ENCODE measurements around the gene RNASET2.
"Not testable (repeated sequence)": the region's sequence is repeated elsewhere in the genome, so short reads cannot be mapped to it uniquely, and the experiment has no call there.

Gene RNASET2

DNA sequence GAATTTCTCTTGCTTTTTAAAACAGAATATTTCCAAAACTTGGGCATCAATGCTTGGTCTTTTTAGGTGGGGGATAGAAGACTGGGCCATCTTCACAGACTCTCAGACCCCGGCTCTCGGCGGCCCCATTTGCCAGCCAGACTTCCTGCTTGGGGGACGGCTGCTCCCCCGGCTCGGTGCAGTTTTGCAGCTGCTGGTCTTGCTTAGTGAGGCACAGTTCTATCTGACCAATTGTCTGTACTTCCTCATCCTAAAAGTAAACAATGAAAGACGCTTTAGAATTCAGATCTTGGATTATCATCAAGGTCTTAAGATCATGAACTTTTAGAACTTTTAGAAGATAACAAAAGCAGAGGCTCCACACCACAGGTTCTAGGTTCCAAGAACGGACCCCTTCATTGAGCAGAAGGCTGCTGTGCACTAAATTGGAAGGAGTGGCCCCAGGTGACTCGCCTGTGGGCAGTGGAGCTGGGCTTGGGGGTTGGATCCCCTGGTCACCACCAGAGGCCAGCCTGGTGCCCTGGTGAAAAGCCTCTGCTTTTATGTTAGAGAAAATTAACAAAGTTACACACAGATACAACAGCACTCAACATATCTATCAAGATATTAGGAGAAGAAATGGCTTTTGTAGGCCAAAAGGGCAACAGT lies 26.7 kb downstream of the RNASET2 start:
- in situ Hi-C loops (cut with MboI; ENCODE audit: low sequenced_read_pairs) = no loop called here

GRCh38 chr6:166928644-166929541 lies 27.5 kb downstream of the RNASET2 start:
- in situ Hi-C loops (cut with MboI; ENCODE audit: low sequenced_read_pairs) = no loop called here

- in situ Hi-C loops (cut with MboI; ENCODE audit: low sequenced_read_pairs) = no loop called here
Measured at GRCh38 chr6:166927935-166928643, 28.3 kb downstream of the RNASET2 start.

- in situ Hi-C loops (cut with MboI; ENCODE audit: low sequenced_read_pairs) = no loop called here
Measured at GRCh38 chr6:166927240-166927934, 29.0 kb downstream of the RNASET2 start.

GRCh38 chr6:166926748-166927147 lies 29.6 kb downstream of the RNASET2 start:
- in situ Hi-C loops (cut with MboI; ENCODE audit: low sequenced_read_pairs) = no loop called here

GRCh38 chr6:166925141-166925996 lies 31.0 kb downstream of the RNASET2 start:
- in situ Hi-C loops (cut with MboI; ENCODE audit: low sequenced_read_pairs) = no loop called here

DNA sequence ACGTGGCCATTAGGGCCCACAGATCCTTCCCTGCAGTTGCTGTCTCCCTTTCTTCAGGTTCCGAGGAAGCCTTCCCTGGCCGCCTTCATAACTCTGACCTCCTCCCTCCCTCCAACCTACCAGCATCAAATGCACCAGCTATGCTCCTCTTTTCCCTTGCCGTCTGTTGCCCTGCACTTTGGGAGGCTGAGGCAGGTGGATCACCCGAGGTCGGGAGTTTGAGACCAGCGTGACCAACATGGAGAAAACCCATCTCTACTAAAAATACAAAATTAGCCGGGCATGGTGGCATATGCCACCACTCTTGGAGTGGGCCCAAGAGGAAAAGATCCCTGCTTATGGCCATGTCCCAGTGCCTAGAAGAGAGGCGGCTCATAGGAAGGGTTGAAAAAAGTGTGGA lies 31.8 kb downstream of the RNASET2 start:
- in situ Hi-C loops (cut with MboI; ENCODE audit: low sequenced_read_pairs) = no loop called here

DNA sequence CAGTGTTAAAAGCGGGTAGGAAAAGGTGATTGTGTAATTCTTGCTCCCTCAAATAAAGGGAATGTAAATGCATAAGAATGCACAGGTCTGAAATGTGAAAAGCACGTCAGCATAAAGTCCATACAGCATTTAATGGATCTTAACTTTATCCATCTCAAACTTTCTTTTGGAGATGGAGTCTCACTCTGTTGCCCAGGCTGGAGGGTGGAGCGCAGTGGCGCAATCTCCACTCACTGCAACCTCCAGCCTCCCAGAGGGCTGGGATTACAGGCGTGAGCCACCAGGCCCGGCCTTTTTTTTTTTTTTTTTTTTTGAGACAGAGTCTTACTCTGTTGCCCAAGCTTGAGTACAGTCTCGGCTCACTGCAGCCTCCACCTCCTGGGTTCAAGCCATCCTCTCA lies 33.4 kb downstream of the RNASET2 start:
- in situ Hi-C loops (cut with MboI; ENCODE audit: low sequenced_read_pairs) = no loop called here

DNA sequence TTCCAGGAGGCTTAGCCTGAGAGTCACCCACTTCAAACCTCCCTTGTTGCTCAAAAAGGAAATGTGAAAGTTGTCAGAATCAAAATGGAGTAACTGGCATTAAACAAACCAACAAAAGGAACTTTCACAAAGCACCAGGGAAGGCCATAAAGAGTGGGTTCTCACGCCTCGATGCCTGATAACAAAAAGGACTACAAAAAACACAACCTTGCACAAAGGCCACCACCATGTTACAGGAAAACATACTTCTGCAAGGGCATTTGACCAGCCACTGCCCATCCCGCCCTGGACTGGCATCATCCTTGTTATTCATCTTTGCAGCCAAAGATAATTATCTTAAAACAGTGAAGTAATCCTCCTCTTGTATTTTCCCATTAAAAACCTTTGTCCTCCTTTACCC lies 34.8 kb downstream of the RNASET2 start:
- in situ Hi-C loops (cut with MboI; ENCODE audit: low sequenced_read_pairs) = no loop called here

DNA sequence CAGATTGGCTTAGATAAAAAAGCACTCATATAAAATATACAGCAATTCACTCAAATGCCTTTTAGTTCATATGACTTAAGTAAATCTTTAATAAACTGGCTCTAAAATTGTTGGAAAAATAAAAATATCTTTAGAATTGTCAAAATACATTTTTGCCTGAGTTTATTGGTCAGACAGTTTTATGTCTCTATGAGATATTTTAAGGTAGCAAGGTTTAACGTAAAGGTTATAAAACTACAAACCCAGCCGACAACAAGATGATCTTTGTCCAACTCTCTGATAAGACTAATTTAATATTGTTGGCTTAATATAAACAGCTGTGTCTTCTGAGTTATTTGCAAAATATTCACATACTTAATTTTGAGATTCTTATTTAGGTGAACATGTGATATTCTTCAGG lies 39.5 kb downstream of the RNASET2 start:
- in situ Hi-C loops (cut with MboI; ENCODE audit: low sequenced_read_pairs) = no loop called here

DNA sequence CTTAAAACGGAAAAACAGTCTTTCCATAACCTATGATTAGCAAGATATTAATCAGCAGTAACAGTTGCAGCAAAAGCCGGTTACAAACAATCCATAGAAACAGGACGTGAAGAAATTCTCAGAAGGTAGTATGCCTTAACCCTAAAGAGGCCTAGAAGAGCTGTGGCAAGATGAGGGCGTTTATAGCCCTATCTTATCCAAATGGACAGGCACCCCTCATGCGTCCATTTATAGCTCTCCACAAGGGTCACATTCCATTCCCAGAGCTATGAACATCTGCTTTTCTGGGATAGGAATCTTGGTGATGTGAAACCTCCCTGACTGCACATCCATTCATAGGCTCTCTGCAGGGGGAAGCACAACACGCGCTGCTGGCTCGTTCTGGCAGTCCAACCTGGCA lies 40.9 kb downstream of the RNASET2 start:
- in situ Hi-C loops (cut with MboI; ENCODE audit: low sequenced_read_pairs) = not testable (repeated sequence)

DNA sequence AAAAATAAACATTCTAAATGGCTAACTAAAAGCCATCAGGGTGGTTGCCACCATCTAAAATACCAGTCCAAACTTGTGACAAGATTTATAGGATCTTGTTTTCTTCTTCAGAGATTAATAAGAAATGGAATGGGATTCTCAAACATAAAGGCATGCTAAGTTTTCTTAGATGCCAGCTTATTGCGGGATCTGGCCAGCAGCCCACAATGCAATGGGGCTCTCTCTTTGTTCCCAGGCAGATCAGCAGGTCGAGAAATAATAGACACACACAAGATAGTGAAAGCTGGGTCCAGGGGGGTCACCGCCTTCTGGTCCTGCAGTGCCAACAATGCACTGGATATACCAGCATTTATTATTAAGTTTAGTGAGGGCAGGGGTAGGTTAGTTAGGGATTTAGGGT lies 41.4 kb downstream of the RNASET2 start:
- in situ Hi-C loops (cut with MboI; ENCODE audit: low sequenced_read_pairs) = not testable (repeated sequence)

DNA sequence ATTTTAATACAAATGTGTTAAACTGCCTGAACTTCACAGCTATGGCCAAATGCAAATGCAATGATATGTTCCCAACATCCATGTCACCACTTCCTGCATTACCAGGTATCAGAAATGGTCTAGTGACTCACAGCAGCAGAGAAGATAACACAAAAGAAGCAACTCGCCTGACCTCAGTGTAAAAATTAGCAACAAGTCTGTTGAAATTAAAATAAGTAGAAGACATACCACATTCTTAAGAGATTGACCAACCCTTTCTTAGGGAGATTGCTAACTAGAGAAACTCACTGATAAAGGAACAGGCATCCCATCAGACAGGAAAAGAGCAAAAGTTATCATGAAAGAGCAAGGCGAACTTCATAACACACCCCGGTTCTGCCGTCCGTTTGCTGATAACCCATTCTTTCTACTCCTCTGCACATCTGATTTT lies 45.1 kb downstream of the RNASET2 start:
- in situ Hi-C loops (cut with MboI; ENCODE audit: low sequenced_read_pairs) = no loop called here

- in situ Hi-C loops (cut with MboI; ENCODE audit: low sequenced_read_pairs) = no loop called here
Measured at GRCh38 chr6:166910601-166911000, 45.7 kb downstream of the RNASET2 start.

GRCh38 chr6:166908811-166909210 lies 47.5 kb downstream of the RNASET2 start:
- in situ Hi-C loops (cut with MboI; ENCODE audit: low sequenced_read_pairs) = no loop called here

GRCh38 chr6:166907871-166908806 lies 48.2 kb downstream of the RNASET2 start:
- in situ Hi-C loops (cut with MboI; ENCODE audit: low sequenced_read_pairs) = no loop called here

GRCh38 chr6:166907373-166907841 lies 48.9 kb downstream of the RNASET2 start:
- in situ Hi-C loops (cut with MboI; ENCODE audit: low sequenced_read_pairs) = no loop called here

DNA sequence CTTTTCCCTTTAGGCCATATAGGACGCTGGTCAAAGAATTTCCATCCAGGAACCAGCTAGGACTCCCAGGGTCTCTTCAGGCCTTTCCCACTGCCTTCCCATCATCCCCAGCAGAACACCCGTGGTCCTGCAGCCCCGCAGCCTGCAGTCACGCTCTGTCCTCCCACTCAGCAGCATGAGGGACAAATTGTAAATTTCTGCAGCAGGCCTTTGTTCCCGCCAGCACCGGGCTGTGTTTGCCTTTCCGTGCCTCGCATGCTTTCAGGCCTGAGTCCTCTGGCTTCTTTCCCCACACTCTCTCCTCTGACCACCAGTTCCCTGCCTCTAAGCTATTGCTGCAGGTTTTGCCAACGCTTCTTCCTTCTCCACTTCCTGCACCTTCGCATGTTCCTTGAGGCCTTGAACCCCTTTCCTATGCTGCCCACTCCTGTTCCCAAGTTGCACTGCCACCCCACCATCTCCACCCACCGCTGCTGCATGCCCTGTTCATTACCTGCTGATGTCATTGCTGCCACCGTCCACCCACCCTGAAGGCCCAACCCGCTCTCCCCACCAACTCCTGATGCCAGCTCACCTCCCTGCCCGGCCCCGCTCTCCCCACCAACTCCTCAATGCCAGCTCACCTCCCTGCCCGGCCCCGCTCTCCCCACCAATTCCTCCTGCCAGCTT lies 49.8 kb downstream of the RNASET2 start:
- in situ Hi-C loops (cut with MboI; ENCODE audit: low sequenced_read_pairs) = no loop called here
